B cell (primary cell): ENCODE data around the gene RNF217. TPM values are rescaled to one million over a fixed set of nuclear protein-coding genes. Genes with fewer than 3 reads are reported as not detected.

Experiments
- ATAC-seq: fragments of 200-7000 bp; cut with Tn5 transposase; one replicate; pipeline ENCODE4 v1.10.0; 2021; ENCODE audit warnings: low read depth, mild to moderate bottlenecking, moderate number of reproducible peaks, moderate library complexity
- CTCF ChIA-PET: fragments of 350-600 bp; sonication (Branson Sonifier 250); formaldehyde crosslinking; loops from one replicate; lab custom pipeline; 2021; ENCODE audit warnings: antibody characterized with exemption, inconsistent platforms; lab: Charles Lee
- POLR2A ChIA-PET: fragments of 350-600 bp; sonication (Branson Sonifier 250); formaldehyde crosslinking; loops from one replicate; lab custom pipeline; 2021; ENCODE audit warnings: antibody characterized with exemption; lab: Charles Lee
- DNase-seq: peaks from one replicate; pipeline ENCODE4 v3.0.0; 2013
- H2AFZ ChIP-seq: 2 replicates; pipeline ENCODE4 v1.6.1; 2012; ENCODE audit warnings: mild to moderate bottlenecking, low read depth, low read length; ENCODE audit not compliant: insufficient read depth, poor library complexity, severe bottlenecking
- H3K27ac ChIP-seq, 2 donors: 1 replicate in 1 of 2; 2 replicates in 1 of 2; pipeline ENCODE4 v1.5.1; 2012 to 2013; ENCODE audit warnings: low read length in 2 of 2, mild to moderate bottlenecking in 2 of 2, moderate library complexity in 1 of 2
- H3K27me3 ChIP-seq, 4 experiments: fragments of 200-600 bp in 1 of 4; sonication (generic) in 1 of 4; replicated peaks in 1 of 4; 1 replicate in 2 of 4; 2 replicates in 2 of 4; pipeline versions ENCODE4 v1.6.1 to v1.7.0; 2013 to 2016; ENCODE audit warnings: low read length in 3 of 4, mild to moderate bottlenecking in 2 of 4, mixed read lengths in 1 of 4, moderate library complexity in 1 of 4; ENCODE audit not compliant: insufficient read depth in 4 of 4, control insufficient read depth in 3 of 4; ENCODE audit errors: control extremely low read depth in 1 of 4
- H3K36me3 ChIP-seq, 2 experiments: replicated peaks in 1 of 2; 1 replicate in 1 of 2; 2 replicates in 1 of 2; pipeline versions ENCODE4 v1.6.1 to v1.7.1; 2013; ENCODE audit warnings: low read length in 1 of 2; ENCODE audit not compliant: insufficient read depth in 2 of 2, control insufficient read depth in 1 of 2; ENCODE audit errors: control extremely low read depth in 1 of 2, extremely low read depth in 1 of 2
- H3K4me1 ChIP-seq, 2 donors: fragments of 200-600 bp in 1 of 2; sonication (generic) in 1 of 2; 1 replicate in 1 of 2; 2 replicates in 1 of 2; pipeline versions ENCODE4 v1.5.1 to v1.6.1; 2013 to 2017; ENCODE audit warnings: low read length in 2 of 2; ENCODE audit not compliant: control insufficient read depth in 2 of 2, insufficient read depth in 2 of 2
- H3K4me2 ChIP-seq: replicated peaks from 2 replicates; pipeline ENCODE3; 2012; ENCODE audit warnings: mild to moderate bottlenecking, low read depth, low read length; ENCODE audit not compliant: poor library complexity, severe bottlenecking
- H3K4me3 ChIP-seq, 5 experiments: fragments of 200-600 bp in 1 of 5; sonication (generic) in 1 of 5; 1 replicate in 3 of 5; 2 replicates in 2 of 5; pipeline versions ENCODE4 v1.5.1 to v1.7.0; 2011 to 2016; ENCODE audit warnings: low read length in 4 of 5, mild to moderate bottlenecking in 4 of 5, low read depth in 2 of 5, control low read depth in 1 of 5, moderate library complexity in 1 of 5; ENCODE audit not compliant: insufficient read depth in 1 of 5; ENCODE audit errors: control extremely low read depth in 1 of 5, extremely low read depth in 1 of 5
- H3K79me2 ChIP-seq: fragments of 200-600 bp; sonication (generic); one replicate; pipeline ENCODE4 v1.6.0; 2016; ENCODE audit warnings: low read length; ENCODE audit not compliant: control insufficient read depth, insufficient read depth
- H3K9ac ChIP-seq: fragments of 200-600 bp; sonication (generic); 2 replicates; pipeline ENCODE4 v1.6.1; 2017; ENCODE audit warnings: mild to moderate bottlenecking, low read length, moderate library complexity
- H3K9me3 ChIP-seq, 3 donors: one replicate each; pipeline versions ENCODE4 v1.6.1 to v1.7.1; 2013; ENCODE audit warnings: low read length in 2 of 3; ENCODE audit not compliant: control insufficient read depth in 2 of 3, insufficient read depth in 1 of 3; ENCODE audit errors: control extremely low read depth in 1 of 3
- H4K20me1 ChIP-seq: 2 replicates; pipeline ENCODE4 v1.6.0; 2012; ENCODE audit warnings: mild to moderate bottlenecking, low read length; ENCODE audit not compliant: insufficient read depth, control insufficient read depth, poor library complexity, severe bottlenecking
- H3K27ac Mint-ChIP-seq: one replicate; pipeline ENCODE4 v1.8.0; 2021; ENCODE audit warnings: mixed read lengths
- H3K27me3 Mint-ChIP-seq: one replicate; pipeline ENCODE4 v1.8.0; 2021; ENCODE audit warnings: mixed read lengths
- H3K4me1 Mint-ChIP-seq: one replicate; pipeline ENCODE4 v1.8.0; 2021; ENCODE audit warnings: mixed read lengths
- H3K4me3 Mint-ChIP-seq: one replicate; pipeline ENCODE4 v1.8.0; 2021; ENCODE audit warnings: mixed read lengths
- H3K9me3 Mint-ChIP-seq: one replicate; pipeline ENCODE4 v1.8.0; 2022; ENCODE audit warnings: mixed read lengths; ENCODE audit not compliant: insufficient read depth
- EZH2 ChIP-seq: IDR thresholded peaks from 2 replicates; pipeline ENCODE4 v1.6.1; 2012; ENCODE audit warnings: borderline replicate concordance, low read depth, mild to moderate bottlenecking, moderate library complexity, low read length; ENCODE audit not compliant: insufficient read depth, poor library complexity, severe bottlenecking
- WGBS: methylation state at CpG from one replicate; pipeline ENCODE4 v1.1.5; 2013; ENCODE audit warnings: missing lambda C conversion rate; ENCODE audit not compliant: insufficient coverage; 5-methylcytosine and 5-hydroxymethylcytosine counted together
- intact Hi-C: fragments of 100-400 bp; cut with micrococcal nuclease; formaldehyde crosslinking; loops from one replicate; pipeline ENCODE4 v1.10.0; 2022
- polyA plus RNA-seq: library from polyadenylated mRNA; depleted of rRNA; stranded (reverse); fragments of >200 nt; gene quantifications from 2 replicates; pipeline ENCODE4 v1.2.3, GENCODE V29; 2012
- total RNA-seq, 2 donors: library from RNA; stranded (reverse); fragments of 120-200 nt in 1 of 2; gene quantifications; 1 replicate in 1 of 2; 2 replicates in 1 of 2; pipeline versions ENCODE4 v1.2.3 to v1.2.4, GENCODE V29; 2013 to 2022
- TF ChIP-seq, protein P1 (sequence below): fragments of 200-600 bp; IDR thresholded peaks from one replicate; pipeline ENCODE4 v1.8.0; 2022; ENCODE audit warnings: antibody characterized with exemption, mild to moderate bottlenecking

Gene RNF217
- total and polyA plus RNA-seq, 2 donors (not counting 1 experiment from before 2014, with no cell fraction given), result 0.03 TPM; not detected in 1

DNA sequence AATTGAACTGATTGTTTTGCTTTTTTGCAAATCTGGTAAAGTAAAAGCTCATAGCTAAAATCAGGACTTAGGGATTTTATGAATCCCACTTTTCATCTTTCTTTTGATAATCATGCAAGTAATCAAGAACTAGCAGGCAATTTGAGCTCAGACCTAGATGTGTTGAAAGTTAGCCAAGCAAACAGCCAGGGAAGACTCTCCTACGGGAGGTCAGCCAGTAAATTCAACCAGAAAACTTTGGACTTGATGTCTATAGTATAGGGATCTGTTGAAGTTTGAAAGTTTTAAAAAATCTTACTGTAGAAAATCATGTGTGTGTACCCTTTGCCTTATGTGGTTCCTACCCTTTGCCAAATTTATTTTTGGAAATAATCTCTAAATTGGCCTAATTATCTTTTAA lies 96.3 kb downstream of the RNF217 start:
- intact Hi-C loops, result no loop called here
- Histone ChIP-seq H3K79me2 (no peaks in the 10 kb centered on the region), H3K9me3 (no peaks in the 10 kb centered on the region), H3K27ac (no peak overlapping the region), H3K36me3 (no peaks in the 10 kb centered on the region), H2AFZ (no peak overlapping the region), H4K20me1 (no peaks in the 10 kb centered on the region), H3K9ac (no peak overlapping the region), H3K4me2 (no peak overlapping the region), H3K4me3 (no peak overlapping the region), H3K4me1 (no peaks in the 10 kb centered on the region), H3K27me3 (no peaks in the 10 kb centered on the region)
- ChIA-PET POLR2A (no interaction called here), CTCF (no interaction called here)
- no peak for DNase-seq
- Mint-ChIP-seq H3K9me3 (no peaks in the 10 kb centered on the region), H3K4me3 (no peak overlapping the region), H3K27ac (no peak overlapping the region), H3K27me3 (no peaks in the 10 kb centered on the region), H3K4me1 (no peaks in the 10 kb centered on the region)
- ATAC-seq, result no peak
- TF ChIP-seq EZH2, result no peak
- TF ChIP-seq, protein P1, sequence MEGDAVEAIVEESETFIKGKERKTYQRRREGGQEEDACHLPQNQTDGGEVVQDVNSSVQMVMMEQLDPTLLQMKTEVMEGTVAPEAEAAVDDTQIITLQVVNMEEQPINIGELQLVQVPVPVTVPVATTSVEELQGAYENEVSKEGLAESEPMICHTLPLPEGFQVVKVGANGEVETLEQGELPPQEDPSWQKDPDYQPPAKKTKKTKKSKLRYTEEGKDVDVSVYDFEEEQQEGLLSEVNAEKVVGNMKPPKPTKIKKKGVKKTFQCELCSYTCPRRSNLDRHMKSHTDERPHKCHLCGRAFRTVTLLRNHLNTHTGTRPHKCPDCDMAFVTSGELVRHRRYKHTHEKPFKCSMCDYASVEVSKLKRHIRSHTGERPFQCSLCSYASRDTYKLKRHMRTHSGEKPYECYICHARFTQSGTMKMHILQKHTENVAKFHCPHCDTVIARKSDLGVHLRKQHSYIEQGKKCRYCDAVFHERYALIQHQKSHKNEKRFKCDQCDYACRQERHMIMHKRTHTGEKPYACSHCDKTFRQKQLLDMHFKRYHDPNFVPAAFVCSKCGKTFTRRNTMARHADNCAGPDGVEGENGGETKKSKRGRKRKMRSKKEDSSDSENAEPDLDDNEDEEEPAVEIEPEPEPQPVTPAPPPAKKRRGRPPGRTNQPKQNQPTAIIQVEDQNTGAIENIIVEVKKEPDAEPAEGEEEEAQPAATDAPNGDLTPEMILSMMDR, result no peak
- WGBS, result no CpG with 5 or more reads among the region's 1 CpG

DNA sequence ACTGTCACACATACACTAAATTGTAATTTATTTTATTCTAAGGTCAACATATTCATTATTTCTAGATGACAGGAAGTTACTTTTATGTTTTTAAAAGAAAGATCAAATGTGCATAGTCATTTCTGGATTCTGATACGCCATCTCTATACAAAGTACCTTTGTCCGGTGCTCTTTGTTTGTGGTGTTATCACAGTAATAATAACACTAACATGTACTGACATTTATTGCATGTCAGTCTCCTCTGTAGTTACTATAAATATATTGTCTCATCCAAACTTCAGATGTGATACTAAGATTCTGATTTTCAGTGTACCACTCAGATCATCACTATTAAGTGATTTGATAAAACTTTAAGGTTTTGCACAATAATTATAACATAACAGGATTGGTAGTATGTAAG lies 101.1 kb downstream of the RNF217 start:
- TF ChIP-seq, protein P1, result no peak
- no peak for TF ChIP-seq EZH2
- WGBS, result no CpG with 5 or more reads among the region's 2 CpGs
- H3K4me1 Mint-ChIP-seq, result no peaks in the 10 kb centered on the region

More for the DNA sequence above, 101.1 kb downstream of the RNF217 start:
- H4K20me1 ChIP-seq, result no peaks in the 10 kb centered on the region
- H3K27me3 ChIP-seq, result no peaks in the 10 kb centered on the region
- intact Hi-C loops, result no loop called here
- H3K79me2 ChIP-seq, result no peaks in the 10 kb centered on the region
- H3K27me3 Mint-ChIP-seq, result no peaks in the 10 kb centered on the region
- no peak overlapping the region for H3K9ac ChIP-seq
- no peaks in the 10 kb centered on the region for H3K4me1 ChIP-seq
- H3K4me3 Mint-ChIP-seq, result no peak overlapping the region
- H3K4me2 ChIP-seq, result no peak overlapping the region
- no peak overlapping the region for H3K27ac ChIP-seq
- ChIA-PET POLR2A (no interaction called here), CTCF (no interaction called here)
- H3K9me3 Mint-ChIP-seq, result no peaks in the 10 kb centered on the region
- no peak overlapping the region for H2AFZ ChIP-seq
- no peaks in the 10 kb centered on the region for H3K9me3 ChIP-seq
- no peak overlapping the region for H3K4me3 ChIP-seq
- H3K36me3 ChIP-seq, result no peaks in the 10 kb centered on the region
- ATAC-seq, result no peak
- no peak overlapping the region for H3K27ac Mint-ChIP-seq
- no peak for DNase-seq
